Medulla oblongata (tissue), 1 donor: Measurements from ENCODE around the gene HIVEP3.

Experiments used
- DNase-seq: peaks from one replicate; pipeline ENCODE4 v3.0.0-alpha.2; 2015; ENCODE audit errors: extremely low spot score

The HIVEP3 gene

GRCh38 chr1:41733021-41733420 lies 185.7 kb downstream of the HIVEP3 start:
- no peak for DNase-seq

GRCh38 chr1:41731516-41732030 lies 187.1 kb downstream of the HIVEP3 start:
- DNase-seq = no peak

GRCh38 chr1:41730806-41731205 lies 187.9 kb downstream of the HIVEP3 start:
- no peak for DNase-seq

DNA sequence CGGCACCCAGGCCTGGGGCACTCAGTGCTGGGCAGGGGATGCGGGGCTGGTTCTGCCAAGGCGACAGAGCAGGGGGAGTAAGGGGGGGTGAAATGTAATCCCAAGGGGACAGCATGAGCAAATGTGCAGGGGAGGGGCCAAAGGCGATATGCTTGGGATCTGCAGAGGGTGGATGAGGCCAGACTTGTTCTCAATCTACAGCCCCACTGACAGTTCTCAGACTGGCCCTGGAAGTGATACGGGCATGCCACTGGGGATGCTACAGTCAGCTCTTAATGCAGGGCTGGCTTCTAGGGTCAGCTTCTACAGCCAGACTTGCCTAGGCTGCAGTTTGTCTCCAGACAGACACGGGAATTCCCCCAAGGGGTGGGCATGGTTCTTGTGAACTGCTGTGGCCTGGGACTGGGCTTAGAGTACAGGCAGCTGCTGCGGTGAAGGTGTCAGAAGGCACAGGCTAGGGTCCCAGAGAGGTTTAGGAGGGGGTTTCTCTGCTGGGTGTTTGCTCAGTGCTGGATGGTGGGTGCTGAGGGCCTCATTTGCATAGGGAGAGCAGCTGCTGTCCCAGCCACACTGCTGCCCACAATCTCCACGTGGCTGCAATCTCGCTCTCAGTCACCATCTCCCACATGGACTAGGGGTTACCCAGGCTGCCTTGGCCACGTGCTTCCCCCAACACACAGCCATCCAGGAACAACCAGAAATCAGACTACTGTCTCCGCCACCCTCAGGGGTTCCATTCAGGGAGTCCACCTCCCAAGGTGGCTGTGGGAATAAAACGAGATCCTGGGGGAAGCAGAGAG lies 190.1 kb downstream of the HIVEP3 start:
- peak; percentile 74 for DNase-seq

DNA sequence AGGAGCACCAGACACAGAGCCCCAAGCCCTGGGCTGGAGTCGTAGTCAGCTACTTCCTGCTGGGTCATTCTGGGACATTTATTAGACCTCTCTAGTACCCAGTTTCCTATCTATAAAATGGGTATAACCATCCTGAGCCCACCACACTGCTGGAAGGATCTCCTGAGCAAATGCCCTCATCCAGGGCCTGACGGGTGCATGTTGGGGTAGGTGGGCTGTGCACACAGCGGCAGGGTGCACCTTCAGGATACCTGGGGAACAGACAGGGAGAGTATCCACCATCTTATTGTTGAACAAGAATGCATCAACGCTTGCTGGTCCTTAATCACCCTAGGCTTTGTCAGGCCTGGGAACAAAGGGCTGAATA lies 191.0 kb downstream of the HIVEP3 start:
- no peak for DNase-seq

DNA sequence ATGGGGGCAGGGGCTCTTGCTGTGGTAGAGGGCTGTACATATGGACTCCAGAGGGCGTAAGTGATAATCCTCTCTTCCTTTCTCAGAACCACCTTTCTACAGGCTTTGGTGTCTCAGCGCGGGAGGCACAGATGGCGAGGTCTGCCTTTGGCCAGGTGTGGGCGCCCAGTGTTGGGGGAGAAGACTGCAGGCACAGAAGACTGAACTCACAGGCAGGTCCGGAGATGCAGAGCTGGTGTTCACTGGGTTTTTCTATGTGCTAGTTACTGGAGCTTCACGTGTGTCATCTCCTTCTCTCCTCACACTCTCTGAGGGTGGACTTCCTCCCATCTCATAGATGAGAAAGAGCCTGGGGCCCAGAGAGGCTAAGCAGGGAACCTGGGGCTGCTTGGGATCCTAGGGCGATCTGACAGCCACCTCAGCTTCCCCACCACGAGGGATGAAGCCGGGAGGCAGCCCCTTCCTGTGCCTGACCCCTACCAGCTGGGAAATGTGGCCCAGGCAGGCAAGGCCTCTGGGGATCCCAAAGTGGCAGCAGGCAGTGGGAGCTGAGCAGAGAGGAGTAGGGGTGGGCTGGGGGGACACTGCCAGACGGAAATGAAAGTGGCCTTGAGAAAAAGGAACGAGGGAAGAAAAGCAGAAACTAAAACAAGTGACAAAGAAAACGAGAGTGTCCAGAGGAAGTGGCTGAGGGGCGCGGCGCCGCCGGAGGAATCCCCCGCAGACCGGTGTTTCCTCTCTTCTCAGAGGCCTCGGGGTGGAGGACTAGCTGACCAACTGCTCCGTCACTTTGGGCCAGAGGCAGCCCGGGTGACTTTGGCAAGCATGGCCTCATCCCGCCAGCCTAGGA lies 191.6 kb downstream of the HIVEP3 start:
- DNase-seq = peak; percentile 74

- no peak for DNase-seq
Observed at GRCh38 chr1:41726292-41726691, 192.4 kb downstream of the HIVEP3 start.

- DNase-seq = no peak
Observed at GRCh38 chr1:41724926-41725325, 193.8 kb downstream of the HIVEP3 start.

GRCh38 chr1:41724248-41724647 lies 194.5 kb downstream of the HIVEP3 start:
- DNase-seq = no peak

DNA sequence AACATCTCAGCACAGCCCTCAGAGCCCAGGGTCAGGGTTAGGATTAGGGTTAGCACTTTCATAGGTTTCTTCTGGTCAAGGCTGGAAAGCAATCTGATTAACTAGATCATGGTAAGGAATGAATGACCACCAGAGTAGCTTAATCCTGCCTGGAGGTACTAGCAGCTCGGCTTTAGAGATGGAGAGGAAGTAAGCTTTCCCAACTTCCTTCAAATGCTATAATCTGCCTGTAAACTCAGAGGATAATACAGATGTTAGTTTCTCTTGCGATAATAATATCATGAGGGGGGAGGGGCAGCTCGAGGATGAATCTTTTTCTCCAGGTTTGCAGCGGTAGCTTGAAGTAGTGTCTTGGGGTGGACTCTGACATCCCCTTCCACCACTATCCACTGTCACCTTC lies 194.9 kb downstream of the HIVEP3 start:
- no peak for DNase-seq

- DNase-seq = no peak
Observed at GRCh38 chr1:41722184-41722583, 196.5 kb downstream of the HIVEP3 start.

GRCh38 chr1:41720861-41721410 lies 197.8 kb downstream of the HIVEP3 start:
- no peak for DNase-seq

DNA sequence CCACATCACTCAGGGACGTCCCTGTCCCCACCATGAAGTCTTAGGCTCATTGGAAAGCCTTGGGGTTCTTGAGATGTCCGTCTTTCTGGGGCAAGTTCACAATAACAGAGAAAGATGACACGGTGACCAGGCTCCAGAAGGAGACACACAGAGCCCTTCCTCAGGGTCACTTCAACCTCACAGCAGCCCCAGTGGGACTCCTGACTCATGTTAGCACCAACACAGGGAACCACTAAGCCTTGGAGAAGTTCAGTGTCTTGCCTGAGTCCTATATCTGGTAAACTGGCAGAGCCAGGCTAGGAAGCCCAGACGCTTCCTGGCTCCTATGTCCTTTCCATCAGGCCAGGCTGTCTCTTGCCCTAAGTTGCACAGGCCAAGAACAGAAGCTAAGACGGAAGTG lies 199.1 kb downstream of the HIVEP3 start:
- no peak for DNase-seq

GRCh38 chr1:41719128-41719527 lies 199.6 kb downstream of the HIVEP3 start:
- no peak for DNase-seq

DNA sequence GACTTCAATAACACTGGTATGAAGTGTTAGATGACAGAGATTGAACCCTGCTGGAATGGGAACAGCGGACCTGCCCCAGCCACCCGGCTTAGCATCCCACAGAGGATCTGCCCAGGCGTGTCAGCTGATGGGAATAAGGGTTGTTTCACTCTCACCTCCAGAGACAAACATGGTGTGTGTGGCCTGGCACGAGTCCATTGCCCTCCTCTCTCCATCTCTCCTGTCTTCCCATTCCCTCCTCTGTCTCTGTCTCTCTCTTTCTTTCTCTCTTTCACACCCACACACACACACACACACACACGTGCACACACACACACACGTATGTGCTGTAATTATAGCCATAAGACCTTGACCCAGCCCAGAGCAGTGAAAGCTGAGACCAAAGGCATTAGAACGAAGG lies 200.2 kb downstream of the HIVEP3 start:
- DNase-seq = no peak

DNA sequence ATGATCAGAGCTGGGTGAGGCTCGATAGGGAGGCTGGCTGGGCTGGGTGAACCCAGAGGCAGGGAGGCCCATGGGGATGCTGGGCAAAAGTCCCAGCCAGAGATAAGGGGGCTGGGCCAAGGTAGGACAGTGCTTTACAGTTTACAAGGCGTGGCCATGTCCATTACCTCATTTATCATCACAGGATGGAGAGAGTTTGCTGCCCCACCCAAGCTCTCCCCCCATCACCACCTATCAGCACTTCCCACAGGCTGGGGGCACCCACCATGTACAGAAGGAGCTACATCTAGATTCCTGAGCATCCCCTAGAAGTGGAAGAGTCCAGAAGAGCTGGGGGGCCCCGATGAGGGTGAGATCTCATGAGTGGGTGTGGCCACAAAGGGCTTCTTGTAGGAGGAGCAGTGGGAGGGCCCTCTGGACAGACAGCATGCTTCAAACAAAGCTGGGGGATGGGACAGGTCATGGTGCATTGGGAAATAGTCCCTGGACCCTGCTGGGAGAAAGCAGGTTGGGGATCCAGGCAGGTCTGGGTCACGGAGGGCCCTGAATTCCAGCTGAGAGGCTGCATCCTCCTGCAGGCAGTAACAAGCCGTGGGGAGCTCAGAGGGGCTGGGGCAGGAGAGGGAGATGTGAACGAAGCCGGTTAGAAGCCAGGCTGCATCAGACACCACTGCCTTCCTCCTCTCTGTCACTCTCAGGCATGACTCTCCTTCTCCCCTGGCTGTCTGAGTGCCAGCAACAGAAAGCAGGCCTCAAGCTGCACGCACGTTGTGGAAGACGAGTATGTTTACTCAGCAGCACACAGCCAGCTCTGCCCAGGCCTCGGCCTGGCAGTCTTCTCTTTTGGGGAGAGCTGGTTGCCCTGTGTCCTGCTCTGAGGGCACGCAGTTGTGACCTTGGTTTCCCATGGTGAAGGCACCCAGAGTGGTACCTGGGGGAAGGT lies 202.3 kb downstream of the HIVEP3 start:
- no peak for DNase-seq

DNA sequence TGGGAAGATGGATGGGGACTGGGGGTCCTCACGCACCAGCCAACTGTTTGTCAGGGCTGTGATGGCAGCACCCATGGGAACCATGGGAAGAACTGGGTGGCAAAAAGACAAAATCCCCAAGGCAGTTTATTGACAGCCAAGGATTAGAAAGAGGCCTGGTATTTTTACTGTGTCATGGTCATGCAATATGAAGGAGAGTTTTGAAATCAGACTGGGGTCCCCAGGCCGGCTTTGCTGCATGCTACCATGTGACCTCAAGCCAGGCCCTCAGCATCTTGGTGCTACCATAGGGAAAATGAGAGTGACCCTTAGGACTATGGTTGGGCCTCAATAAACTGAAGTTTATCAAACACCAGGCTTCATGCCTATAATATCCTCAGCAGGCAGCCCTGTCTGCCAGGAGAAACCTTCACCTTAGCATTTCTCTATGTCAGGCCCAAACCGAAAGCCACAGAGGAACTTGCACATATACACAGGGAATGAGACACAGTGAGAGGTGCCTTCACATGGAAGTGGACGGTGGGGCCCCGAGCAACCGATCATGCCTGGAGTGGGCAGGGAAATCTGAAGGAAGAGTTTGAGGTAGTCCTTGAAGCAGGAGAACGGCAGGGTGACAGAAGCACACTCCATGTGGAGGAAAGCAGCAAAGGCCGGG lies 203.2 kb downstream of the HIVEP3 start:
- no peak for DNase-seq

- no peak for DNase-seq
Observed at GRCh38 chr1:41714638-41715389, 203.9 kb downstream of the HIVEP3 start.

DNA sequence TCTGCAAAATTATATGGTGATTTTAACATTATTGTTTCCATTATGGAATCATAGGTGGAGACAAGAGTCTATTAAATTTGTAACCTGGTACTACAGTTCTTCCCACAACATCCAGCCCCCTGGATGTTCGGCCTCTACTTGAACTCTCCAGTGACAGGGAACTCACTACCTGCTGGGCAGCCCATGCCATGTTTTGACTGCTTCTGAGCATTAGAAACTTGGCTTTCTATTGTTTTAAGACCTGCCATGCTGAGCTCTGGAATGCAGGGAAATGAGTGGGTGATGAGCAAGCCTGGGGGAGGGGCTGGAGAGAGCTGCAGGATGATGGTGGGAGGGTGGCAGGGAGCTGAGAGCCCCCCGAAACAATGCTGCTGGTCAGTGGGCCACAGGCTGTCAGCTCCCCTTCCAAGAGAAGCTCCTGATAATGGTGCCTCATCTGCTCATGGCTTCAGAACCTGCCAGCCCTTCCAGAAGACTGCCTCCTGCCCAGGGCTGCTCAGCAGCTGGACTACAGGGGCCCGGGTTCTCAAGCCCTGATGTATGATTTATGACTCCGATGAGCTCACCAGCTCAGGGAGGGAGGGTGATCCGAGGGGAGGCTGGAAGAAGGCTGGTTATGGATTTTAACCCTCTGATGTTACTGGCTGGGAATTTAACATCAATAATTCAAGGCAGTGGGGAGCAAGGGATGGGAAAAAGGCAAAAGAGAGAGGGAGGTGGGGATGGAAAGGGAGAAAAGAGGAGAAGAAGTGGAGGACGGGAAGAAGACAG lies 205.0 kb downstream of the HIVEP3 start:
- DNase-seq = no peak
